Measurements from ENCODE around the gene NTSR1.

- TF ChIP-seq CTCF (conservative IDR thresholded peaks at IDR 0.05 in 1 of 2, IDR thresholded peaks at IDR 0.05 in 1 of 2; ENCODE audit: extremely low read depth in 1 of 2, insufficient read depth in 1 of 2, low read depth in 1 of 2, low read length in 2 of 2): no peak
- no peak for TF ChIP-seq EZH2 (IDR thresholded peaks at IDR 0.05; ENCODE audit: borderline replicate concordance, low read length)
Measured at GRCh38 chr20:62790075-62790474, 81.4 kb downstream of the NTSR1 start.

Data from mammary epithelial cell (primary cell).